ENCODE data around the gene FLVCR2. TPM values are rescaled to one million over a fixed set of nuclear protein-coding genes. Genes with fewer than 3 reads are reported as not detected.

Gene FLVCR2
- total and polyA plus RNA-seq, 2 of the 13 experiments (the other 11 are each of a cell fraction or from before 2014, with no cell fraction given) = 9.9 to 10.5 TPM

- in situ Hi-C loops (cut with HindIII; ENCODE audit: extremely low pct_ligation_motif_present, low pct_unique_long_range_greater_than_20kb) (no loop called here), intact Hi-C loops (cut with micrococcal nuclease; ENCODE audit: unreplicated experiment) (loop anchor here (2.0 kb wide), 1 partner anchor 21 kb away; no protein-coding TSS in a partner anchor)
- Histone ChIP-seq H3K27me3 (ENCODE audit: control insufficient read depth in 1 of 2, insufficient read depth in 2 of 2, low read length in 2 of 2) (no peaks in the 10 kb centered on the region), H2AFZ (ENCODE audit: low read length) (no peak overlapping the region), H3K4me1 (ENCODE audit: insufficient read depth, low read length) (peaks cover 75% of the 10 kb centered on the region), H4K20me1 (ENCODE audit: insufficient read depth, low read length) (no peaks in the 10 kb centered on the region), H3K9ac (ENCODE audit: insufficient read depth, low read depth, low read length) (no peak overlapping the region; the same call in 1 of the 2 replicates), H3K4me3 (replicated peaks in 1 of 3; ENCODE audit: insufficient read depth in 1 of 3, low read depth in 2 of 3, low read length in 3 of 3) (no peak overlapping the region; a peak in 1 of 6 replicates), H3K27ac (ENCODE audit: extremely low read length, insufficient read depth, low read length) (peak overlapping the region; percentile 48), H3K79me2 (ENCODE audit: insufficient read depth, low read length) (no peaks in the 10 kb centered on the region), H3K36me3 (replicated peaks in 1 of 2; ENCODE audit: control insufficient read depth in 1 of 2, insufficient read depth in 2 of 2, low read length in 2 of 2) (no peaks in the 10 kb centered on the region; a peak in 1 of 5 replicates), H3K4me2 (ENCODE audit: low read depth, low read length) (peak overlapping the region; percentile 37), H3K9me3 (ENCODE audit: low read length) (no peaks in the 10 kb centered on the region)
- POLR2A ChIA-PET = interaction anchor here (0.6 to 6.1 kb wide), 5 partner anchors 10 to 34 kb away, joined by 3 to 47 read pairs (median 3); partner anchors contain the start of genes ERG28 and TTLL5
- CTCF ChIA-PET (ENCODE audit: low intra/inter-chr PET ratio, low total read pairs) = no interaction called here
- FAIRE-seq = peak; percentile 85
- DNase-seq (ENCODE audit: low spot score) = peak; percentile 83
- no TSS peak for BruUV-seq (replicated peaks)
- WGBS (ENCODE audit: low lambda C conversion rate) = 0% methylated on average over 4 of the region's 4 CpGs
- peak; percentile 96 for ATAC-seq
- TF ChIP-seq AGO2 (optimal IDR thresholded peaks at IDR 0.05; ENCODE audit: low read depth, low read length) (no peak), ETV6 (CRISPR knock-in tag; conservative IDR thresholded peaks at IDR 0.05) (no peak), ZNF468 (CRISPR knock-in tag; IDR thresholded peaks at IDR 0.05) (no peak), FIP1L1 (IDR thresholded peaks at IDR 0.05; ENCODE audit: borderline replicate concordance, insufficient read depth, low read depth, low read length) (no peak), POLR2AphosphoS2 (IDR thresholded peaks at IDR 0.05; ENCODE audit: low read depth, low read length) (no peak), HHEX (CRISPR knock-in tag; IDR thresholded peaks at IDR 0.05) (no peak), TARDBP (CRISPR knock-in tag; IDR thresholded peaks at IDR 0.05) (0 out of 2 replicates have a peak, but pooled peaks have one; percentile 31), ARHGAP35 (CRISPR knock-in tag; IDR thresholded peaks at IDR 0.05; ENCODE audit: borderline replicate concordance) (no peak), ZNF878 (CRISPR knock-in tag; IDR thresholded peaks at IDR 0.05) (no peak), ZMYM3 (CRISPR knock-in tag; IDR thresholded peaks at IDR 0.05) (0 out of 2 replicates have a peak, but pooled peaks have one; percentile 12), ZNF556 (CRISPR knock-in tag; IDR thresholded peaks at IDR 0.05; ENCODE audit: borderline replicate concordance) (0 out of 2 replicates have a peak, but pooled peaks have one; percentile 29), ATF7-NPFF (CRISPR knock-in tag; IDR thresholded peaks at IDR 0.05; ENCODE audit: low read depth) (no peak), RBM22 (optimal IDR thresholded peaks at IDR 0.05; ENCODE audit: low read length) (no peak), ZNF781 (CRISPR knock-in tag; IDR thresholded peaks at IDR 0.05; ENCODE audit: borderline replicate concordance, not compliant biosample characterization) (no peak), ZNF33B (CRISPR knock-in tag; IDR thresholded peaks at IDR 0.05) (no peak), ZSCAN21 (CRISPR knock-in tag; IDR thresholded peaks at IDR 0.05; ENCODE audit: borderline replicate concordance) (0 out of 2 replicates have a peak, but pooled peaks have one; percentile 25), HMG20A (CRISPR knock-in tag; IDR thresholded peaks at IDR 0.05; ENCODE audit: borderline replicate concordance) (no peak), KLF9 (CRISPR knock-in tag; IDR thresholded peaks at IDR 0.05; ENCODE audit: low read depth) (no peak), SPEN (CRISPR knock-in tag; IDR thresholded peaks at IDR 0.05; ENCODE audit: low read depth) (no peak), ZNF432 (CRISPR knock-in tag; IDR thresholded peaks at IDR 0.05; ENCODE audit: borderline replicate concordance) (peak; percentile 99), ZNF124 (CRISPR knock-in tag; IDR thresholded peaks at IDR 0.05) (no peak), ZBTB7B (CRISPR knock-in tag; IDR thresholded peaks at IDR 0.05) (no peak), SMAD1 (CRISPR knock-in tag; IDR thresholded peaks at IDR 0.05; ENCODE audit: borderline replicate concordance, low read depth) (no peak), CBFB (CRISPR knock-in tag; IDR thresholded peaks at IDR 0.05) (no peak)
- TF ChIP-seq, protein P1, sequence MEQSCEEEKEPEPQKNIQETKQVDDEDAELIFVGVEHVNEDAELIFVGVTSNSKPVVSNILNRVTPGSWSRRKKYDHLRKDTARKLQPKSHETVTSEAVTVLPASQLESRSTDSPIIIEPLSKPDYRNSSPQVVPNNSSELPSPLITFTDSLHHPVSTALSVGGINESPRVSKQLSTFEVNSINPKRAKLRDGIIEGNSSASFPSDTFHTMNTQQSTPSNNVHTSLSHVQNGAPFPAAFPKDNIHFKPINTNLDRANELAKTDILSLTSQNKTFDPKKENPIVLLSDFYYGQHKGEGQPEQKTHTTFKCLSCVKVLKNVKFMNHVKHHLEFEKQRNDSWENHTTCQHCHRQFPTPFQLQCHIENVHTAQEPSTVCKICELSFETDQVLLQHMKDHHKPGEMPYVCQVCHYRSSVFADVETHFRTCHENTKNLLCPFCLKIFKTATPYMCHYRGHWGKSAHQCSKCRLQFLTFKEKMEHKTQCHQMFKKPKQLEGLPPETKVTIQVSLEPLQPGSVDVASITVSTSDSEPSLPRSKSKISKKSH (CRISPR knock-in tag; IDR thresholded peaks at IDR 0.05; ENCODE audit: borderline replicate concordance) = no peak
Measured at GRCh38 chr14:75627406-75627805, 49.0 kb downstream of the FLVCR2 start.

Data from HepG2 (cell line).